Ascending aorta (tissue), 2 donors: ENCODE results near the gene SLC1A2. TPM values are rescaled to one million over a fixed set of nuclear protein-coding genes. Genes with fewer than 3 reads are reported as not detected.

ENCODE experiments used
- DNase-seq, 2 donors: peaks; one replicate each; pipeline ENCODE4 v3.0.0-alpha.2; 2019; ENCODE audit warnings: low spot score in 2 of 2
- H3K27ac ChIP-seq, 2 donors: fragments of 200-600 bp; sonication (generic); one replicate each; pipeline ENCODE4 v1.5.1; 2016 to 2017; ENCODE audit warnings: mild to moderate bottlenecking in 1 of 2
- H3K27me3 ChIP-seq: fragments of 200-600 bp; sonication (generic); one replicate; pipeline ENCODE4 v1.5.1; 2017
- H3K36me3 ChIP-seq, 2 donors: fragments of 200-600 bp; sonication (generic); one replicate each; pipeline ENCODE4 v1.5.1; 2016
- H3K4me1 ChIP-seq, 2 donors: fragments of 200-600 bp; sonication (generic); one replicate each; pipeline ENCODE4 v1.5.1; 2016 to 2017; ENCODE audit warnings: mild to moderate bottlenecking in 1 of 2
- H3K4me3 ChIP-seq, 2 donors: fragments of 200-600 bp; sonication (generic); one replicate each; pipeline ENCODE4 v1.5.1; 2016 to 2017; ENCODE audit warnings: mild to moderate bottlenecking in 1 of 2
- H3K9me3 ChIP-seq, 2 donors: fragments of 200-600 bp; sonication (generic); one replicate each; pipeline ENCODE4 v1.5.1; 2016
- CTCF ChIP-seq, 3 experiments: fragments of 200-600 bp in 2 of 3; fragments of 450-650 bp in 1 of 3; sonication (generic) in 2 of 3; IDR thresholded peaks; one replicate each; pipeline ENCODE4 v1.5.1; 2016 to 2019; ENCODE audit warnings: antibody characterized with exemption in 3 of 3, mild to moderate bottlenecking in 1 of 3, moderate library complexity in 1 of 3
- intact Hi-C: fragments of 100-400 bp; cut with DNase I; formaldehyde crosslinking; loops from one replicate; pipeline ENCODE4 v1.15.1; 2023
- total RNA-seq: library from RNA; depleted of rRNA; stranded (reverse); fragments of >200 nt; gene quantifications from one replicate; pipeline ENCODE4 v1.1.0, GENCODE V29; 2016

The SLC1A2 gene
- total RNA-seq, 1 donor from 2014 or later, result 0.32 TPM

GRCh38 chr11:35247428-35247827, 171.9 kb downstream of the SLC1A2 start:
- Histone ChIP-seq H3K4me3 (no peak overlapping the region), H3K27me3 (no peaks in the 10 kb centered on the region), H3K9me3 (no peaks in the 10 kb centered on the region), H3K27ac (peak overlapping the region; percentile 91 to 94), H3K4me1 (peaks cover 9 to 22% of the 10 kb centered on the region in 2 donors), H3K36me3 (no peaks in the 10 kb centered on the region)
- DNase-seq, result peak in 1 of 2 donors; percentile 73
- intact Hi-C loops, result loop anchor here (2.0 to 5.0 kb wide), 4 partner anchors 40 to 147 kb away; no protein-coding TSS in a partner anchor
- TF ChIP-seq CTCF (IDR thresholded peaks at IDR 0.05), result no peak

- no peaks in the 10 kb centered on the region for H3K9me3 ChIP-seq
- H3K27me3 ChIP-seq, result no peaks in the 10 kb centered on the region
- DNase-seq, result peak in 1 of 2 donors; percentile 88
- no peaks in the 10 kb centered on the region for H3K36me3 ChIP-seq
- no peak overlapping the region for H3K4me3 ChIP-seq
- H3K4me1 ChIP-seq, result peaks cover 9 to 22% of the 10 kb centered on the region in 2 donors
- H3K27ac ChIP-seq, result peak overlapping the region; percentile 91 to 95
- TF ChIP-seq CTCF (IDR thresholded peaks at IDR 0.05), result no peak
- intact Hi-C loops, result loop anchor here (2.0 to 5.0 kb wide), 4 partner anchors 41 to 146 kb away; no protein-coding TSS in a partner anchor
Observed at GRCh38 chr11:35246745-35247144, 172.6 kb downstream of the SLC1A2 start.

GRCh38 chr11:35245786-35246185, 173.6 kb downstream of the SLC1A2 start:
- H3K4me1 ChIP-seq, result peaks cover 9 to 22% of the 10 kb centered on the region in 2 donors
- H3K4me3 ChIP-seq, result no peak overlapping the region
- no peaks in the 10 kb centered on the region for H3K9me3 ChIP-seq
- TF ChIP-seq CTCF (IDR thresholded peaks at IDR 0.05), result no peak
- no peaks in the 10 kb centered on the region for H3K27me3 ChIP-seq
- DNase-seq, result no peak
- intact Hi-C loops, result loop anchor here (2.0 to 5.0 kb wide), 4 partner anchors 42 to 145 kb away; no protein-coding TSS in a partner anchor
- H3K27ac ChIP-seq, result peak overlapping the region; percentile 91 to 95
- H3K36me3 ChIP-seq, result no peaks in the 10 kb centered on the region

- Histone ChIP-seq H3K27ac (peak overlapping the region in 1 of 2 donors; percentile 91), H3K36me3 (no peaks in the 10 kb centered on the region), H3K27me3 (no peaks in the 10 kb centered on the region), H3K4me3 (no peak overlapping the region), H3K9me3 (no peaks in the 10 kb centered on the region), H3K4me1 (peaks cover 9 to 22% of the 10 kb centered on the region in 2 donors)
- intact Hi-C loops, result loop anchor here (5.0 kb wide), 3 partner anchors 42 to 122 kb away; no protein-coding TSS in a partner anchor
- TF ChIP-seq CTCF (IDR thresholded peaks at IDR 0.05), result no peak
- DNase-seq, result no peak
Observed at GRCh38 chr11:35245056-35245455, 174.3 kb downstream of the SLC1A2 start.

- no peak for TF ChIP-seq CTCF (IDR thresholded peaks at IDR 0.05)
- no peaks in the 10 kb centered on the region for H3K27me3 ChIP-seq
- DNase-seq, result no peak
- intact Hi-C loops, result no loop called here
- peaks cover 9 to 22% of the 10 kb centered on the region in 2 donors for H3K4me1 ChIP-seq
- no peak overlapping the region for H3K27ac ChIP-seq
- H3K4me3 ChIP-seq, result no peak overlapping the region
- H3K9me3 ChIP-seq, result no peaks in the 10 kb centered on the region
- H3K36me3 ChIP-seq, result no peaks in the 10 kb centered on the region
Observed at GRCh38 chr11:35243774-35244173, 175.6 kb downstream of the SLC1A2 start.
